Vagina (tissue), 2 donors: ENCODE measurements around the gene TRMT61A. TPM values are rescaled to one million over a fixed set of nuclear protein-coding genes. Genes with fewer than 3 reads are reported as not detected.

ENCODE experiments used
- DNase-seq, 2 donors: peaks; one replicate each; pipeline ENCODE4 v3.0.0-alpha.2; 2017; ENCODE audit errors: extremely low spot score in 2 of 2
- H3K27ac ChIP-seq: fragments of 200-600 bp; sonication (generic); one replicate; pipeline ENCODE4 v1.5.1; 2019
- H3K27me3 ChIP-seq: fragments of 200-600 bp; sonication (generic); one replicate; pipeline ENCODE4 v1.5.1; 2019
- H3K36me3 ChIP-seq, 2 donors: fragments of 200-600 bp; sonication (generic); one replicate each; pipeline ENCODE4 v1.5.1; 2017 to 2019
- H3K4me1 ChIP-seq: fragments of 200-600 bp; sonication (generic); one replicate; pipeline ENCODE4 v1.5.1; 2019
- H3K4me3 ChIP-seq, 2 donors: fragments of 200-600 bp; sonication (generic); 1 replicate in 1 of 2; 2 replicates in 1 of 2; pipeline ENCODE4 v1.5.1; 2016 to 2019
- H3K9me3 ChIP-seq: fragments of 200-600 bp; sonication (generic); one replicate; pipeline ENCODE4 v1.5.1; 2019
- POLR2A ChIP-seq, 2 donors: fragments of 450-650 bp; IDR thresholded peaks; one replicate each; pipeline ENCODE4 v1.6.1; 2017; ENCODE audit warnings: antibody characterized with exemption in 2 of 2, mild to moderate bottlenecking in 2 of 2, moderate library complexity in 2 of 2
- POLR2AphosphoS5 ChIP-seq, 2 donors: sonication (generic); formaldehyde crosslinking; IDR thresholded peaks; one replicate each; pipeline ENCODE4 v1.9.0; 2017; ENCODE audit warnings: antibody characterized with exemption in 2 of 2, mild to moderate bottlenecking in 2 of 2, low read depth in 1 of 2; ENCODE audit not compliant: insufficient read depth in 1 of 2
- intact Hi-C: fragments of 100-400 bp; cut with DNase I; formaldehyde crosslinking; loops from one replicate; pipeline ENCODE4 v1.15.1; 2023
- total RNA-seq: library from RNA; depleted of rRNA; stranded (reverse); fragments of >200 nt; gene quantifications from one replicate; pipeline ENCODE4 v1.2.3, GENCODE V29; 2016
- TF ChIP-seq, protein P1 (sequence below), 3 experiments: fragments of 450-650 bp in 2 of 3; fragments of 200-600 bp in 1 of 3; sonication (generic) in 1 of 3; IDR thresholded peaks; one replicate each; pipeline ENCODE4 v1.5.1; 2017 to 2019; ENCODE audit warnings: antibody characterized with exemption in 3 of 3, mild to moderate bottlenecking in 2 of 3, moderate library complexity in 2 of 3

The TRMT61A gene
- total RNA-seq, 1 donor from 2014 or later, result 17.7 TPM

DNA sequence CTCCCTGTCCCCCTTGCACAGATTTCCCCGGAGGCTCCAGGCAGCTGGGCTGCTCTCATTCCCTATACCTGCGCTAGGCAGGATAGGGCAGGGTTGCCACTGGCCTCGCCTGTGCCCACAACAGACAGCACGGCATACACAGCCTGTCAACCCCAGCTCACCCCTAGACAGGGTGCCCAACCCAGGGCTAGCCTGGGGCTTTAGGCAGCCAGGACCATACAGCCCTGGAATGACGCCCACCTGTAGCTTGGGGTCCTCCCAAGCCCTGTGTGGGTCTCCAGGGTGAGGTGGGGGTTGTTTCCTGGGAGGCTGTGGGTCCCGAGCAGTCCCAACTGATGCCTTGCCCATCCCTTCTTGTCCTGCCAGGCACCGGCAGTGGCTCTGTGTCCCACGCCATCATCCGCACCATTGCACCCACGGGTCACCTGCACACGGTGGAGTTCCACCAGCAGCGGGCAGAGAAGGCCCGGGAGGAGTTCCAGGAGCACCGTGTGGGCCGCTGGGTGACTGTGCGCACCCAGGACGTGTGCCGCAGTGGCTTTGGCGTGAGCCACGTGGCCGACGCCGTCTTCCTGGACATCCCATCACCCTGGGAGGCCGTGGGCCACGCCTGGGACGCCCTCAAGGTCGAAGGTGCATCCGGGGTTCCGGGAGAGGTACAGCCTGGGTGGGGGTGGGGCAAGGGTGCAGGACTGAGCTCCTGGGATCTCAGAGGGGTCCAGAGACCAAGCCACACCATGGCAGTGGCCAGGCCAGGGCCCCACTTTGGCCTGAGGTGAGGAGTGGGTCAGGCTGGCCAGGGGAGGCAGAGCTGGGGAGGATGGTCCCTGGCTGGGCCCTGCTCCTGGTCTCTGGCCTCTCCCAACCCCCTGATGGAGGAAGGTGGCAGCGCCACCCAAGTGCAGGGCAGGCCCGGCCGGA lies 3.5 kb downstream of the TRMT61A start:
- DNase-seq, result no peak
- H3K4me1 ChIP-seq, result peaks cover 90% of the 10 kb centered on the region

DNA sequence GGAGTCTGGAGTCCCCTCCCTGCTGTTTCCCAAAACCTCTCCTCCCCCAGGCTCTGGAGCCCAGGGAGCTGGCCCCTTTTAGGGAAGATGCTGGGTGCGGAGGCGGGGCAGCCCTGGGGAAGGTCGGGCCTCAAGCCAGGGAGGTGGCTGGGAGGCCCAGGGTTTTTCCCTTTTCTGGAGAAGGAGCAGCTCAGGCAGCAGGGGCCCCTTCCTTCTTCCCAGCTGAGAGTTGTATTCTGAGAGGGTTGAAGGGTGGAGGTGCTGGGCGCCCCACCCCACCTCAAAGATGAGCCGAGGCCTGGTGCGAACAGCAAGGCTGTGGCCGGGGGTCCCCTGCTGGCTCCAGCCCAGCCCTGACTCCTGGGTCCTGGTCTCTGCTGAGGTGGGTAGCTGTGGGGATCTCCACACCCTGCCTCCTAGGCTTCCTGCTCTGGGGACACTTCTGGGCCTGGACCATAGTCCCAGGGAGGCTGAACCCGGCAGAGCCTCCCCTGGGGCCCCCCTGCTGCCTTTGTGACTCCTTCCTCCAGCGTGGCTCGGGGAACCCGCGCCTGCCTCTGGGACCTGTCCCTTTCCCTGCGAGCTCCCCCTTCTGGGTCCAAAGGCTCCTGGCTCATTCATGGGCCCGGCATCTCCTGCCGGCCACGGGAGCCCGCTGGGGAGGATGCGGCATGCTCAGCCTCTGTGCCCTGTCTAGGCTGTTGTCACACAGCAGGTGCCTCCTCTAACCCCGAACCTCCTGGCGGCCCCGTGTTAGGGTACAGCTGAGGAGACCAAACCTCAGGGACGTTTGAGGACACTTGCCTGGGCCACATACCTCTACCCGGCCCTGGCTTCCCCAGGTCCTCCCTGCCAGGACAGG lies 4.4 kb downstream of the TRMT61A start:
- Histone ChIP-seq H3K4me1 (peaks cover 89% of the 10 kb centered on the region), H3K4me3 (no peak overlapping the region), H3K27me3 (no peaks in the 10 kb centered on the region), H3K9me3 (no peaks in the 10 kb centered on the region), H3K27ac (peak overlapping the region; percentile 88), H3K36me3 (peaks cover 0 to 5% of the 10 kb centered on the region in 2 donors)
- intact Hi-C loops, result no loop called here
- TF ChIP-seq, protein P1, sequence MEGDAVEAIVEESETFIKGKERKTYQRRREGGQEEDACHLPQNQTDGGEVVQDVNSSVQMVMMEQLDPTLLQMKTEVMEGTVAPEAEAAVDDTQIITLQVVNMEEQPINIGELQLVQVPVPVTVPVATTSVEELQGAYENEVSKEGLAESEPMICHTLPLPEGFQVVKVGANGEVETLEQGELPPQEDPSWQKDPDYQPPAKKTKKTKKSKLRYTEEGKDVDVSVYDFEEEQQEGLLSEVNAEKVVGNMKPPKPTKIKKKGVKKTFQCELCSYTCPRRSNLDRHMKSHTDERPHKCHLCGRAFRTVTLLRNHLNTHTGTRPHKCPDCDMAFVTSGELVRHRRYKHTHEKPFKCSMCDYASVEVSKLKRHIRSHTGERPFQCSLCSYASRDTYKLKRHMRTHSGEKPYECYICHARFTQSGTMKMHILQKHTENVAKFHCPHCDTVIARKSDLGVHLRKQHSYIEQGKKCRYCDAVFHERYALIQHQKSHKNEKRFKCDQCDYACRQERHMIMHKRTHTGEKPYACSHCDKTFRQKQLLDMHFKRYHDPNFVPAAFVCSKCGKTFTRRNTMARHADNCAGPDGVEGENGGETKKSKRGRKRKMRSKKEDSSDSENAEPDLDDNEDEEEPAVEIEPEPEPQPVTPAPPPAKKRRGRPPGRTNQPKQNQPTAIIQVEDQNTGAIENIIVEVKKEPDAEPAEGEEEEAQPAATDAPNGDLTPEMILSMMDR (IDR thresholded peaks at IDR 0.05), result no peak
- TF ChIP-seq POLR2AphosphoS5 (IDR thresholded peaks at IDR 0.05; ENCODE audit: insufficient read depth in 1 of 2, low read depth in 1 of 2), result peak in 1 of 2 donors; percentile 61
- no peak for DNase-seq

More for the DNA sequence above, 3.5 kb downstream of the TRMT61A start:
- Histone ChIP-seq H3K36me3 (peaks cover 0 to 5% of the 10 kb centered on the region in 2 donors), H3K27ac (peak overlapping the region; percentile 88), H3K27me3 (no peaks in the 10 kb centered on the region), H3K9me3 (no peaks in the 10 kb centered on the region), H3K4me3 (no peak overlapping the region)
- intact Hi-C loops, result no loop called here
- TF ChIP-seq POLR2A (IDR thresholded peaks at IDR 0.05) (no peak), POLR2AphosphoS5 (IDR thresholded peaks at IDR 0.05; ENCODE audit: insufficient read depth in 1 of 2, low read depth in 1 of 2) (no peak)
- TF ChIP-seq, protein P1 (IDR thresholded peaks at IDR 0.05), result no peak

DNA sequence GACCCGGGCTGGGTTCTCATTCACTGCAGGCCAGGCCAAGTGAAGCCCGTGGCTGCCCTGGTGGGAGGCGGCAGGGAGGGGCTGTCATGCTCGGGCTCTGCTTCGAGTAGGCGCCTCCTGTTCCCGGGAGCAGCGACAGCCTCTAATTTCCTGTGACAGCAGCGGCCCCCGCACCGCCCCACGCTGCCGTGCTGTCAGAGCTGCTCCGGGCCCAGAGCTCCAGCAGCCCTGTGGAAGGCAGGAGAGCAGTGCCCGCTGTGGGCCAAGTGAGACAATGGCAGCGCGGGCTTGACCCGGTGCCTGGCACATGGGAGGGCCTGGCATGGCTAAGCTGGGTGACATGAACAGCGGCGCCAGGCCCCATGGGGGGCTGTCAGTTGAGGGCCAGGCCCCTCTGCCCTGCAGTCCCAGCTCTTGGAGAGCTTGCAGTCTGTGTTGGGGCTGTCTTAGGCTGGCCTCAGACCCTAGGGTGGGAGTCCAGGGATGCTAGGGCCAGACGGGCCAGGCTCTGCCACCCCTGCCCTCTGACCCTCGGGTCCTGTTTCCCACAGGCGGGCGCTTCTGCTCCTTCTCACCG lies 5.1 kb downstream of the TRMT61A start:
- peak overlapping the region; percentile 88 for H3K27ac ChIP-seq
- no peak for DNase-seq
- intact Hi-C loops, result no loop called here
- peaks cover 93% of the 10 kb centered on the region for H3K4me1 ChIP-seq
- H3K36me3 ChIP-seq, result peaks cover 0 to 5% of the 10 kb centered on the region in 2 donors
- no peaks in the 10 kb centered on the region for H3K27me3 ChIP-seq
- TF ChIP-seq, protein P1 (IDR thresholded peaks at IDR 0.05), result no peak
- TF ChIP-seq POLR2A (IDR thresholded peaks at IDR 0.05) (no peak), POLR2AphosphoS5 (IDR thresholded peaks at IDR 0.05; ENCODE audit: insufficient read depth in 1 of 2, low read depth in 1 of 2) (no peak)
- H3K4me3 ChIP-seq, result no peak overlapping the region
- H3K9me3 ChIP-seq, result no peaks in the 10 kb centered on the region

DNA sequence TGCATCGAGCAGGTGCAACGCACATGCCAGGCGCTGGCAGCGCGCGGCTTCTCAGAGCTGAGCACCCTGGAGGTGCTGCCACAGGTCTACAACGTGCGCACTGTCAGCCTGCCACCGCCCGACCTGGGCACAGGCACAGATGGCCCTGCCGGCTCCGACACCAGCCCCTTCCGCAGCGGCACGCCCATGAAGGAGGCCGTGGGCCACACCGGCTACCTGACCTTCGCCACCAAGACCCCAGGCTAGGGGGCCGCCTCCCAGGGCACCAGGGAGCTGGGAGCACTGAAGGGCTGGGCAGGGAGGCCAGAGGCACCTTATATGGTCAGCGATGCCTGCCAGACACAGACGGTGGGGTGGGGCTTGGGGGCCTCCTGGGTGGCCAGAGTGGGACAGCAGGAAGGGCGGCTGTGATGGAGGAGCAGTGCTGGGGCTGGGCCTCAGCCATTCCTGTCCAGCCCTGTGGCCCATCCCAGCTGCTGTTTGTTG lies 5.6 kb downstream of the TRMT61A start:
- DNase-seq, result no peak
- no peaks in the 10 kb centered on the region for H3K27me3 ChIP-seq
- TF ChIP-seq POLR2A (IDR thresholded peaks at IDR 0.05) (no peak), POLR2AphosphoS5 (IDR thresholded peaks at IDR 0.05; ENCODE audit: insufficient read depth in 1 of 2, low read depth in 1 of 2) (no peak)
- TF ChIP-seq, protein P1 (IDR thresholded peaks at IDR 0.05), result no peak
- H3K9me3 ChIP-seq, result no peaks in the 10 kb centered on the region
- peak overlapping the region in 1 of 2 donors; percentile 7 for H3K4me3 ChIP-seq
- intact Hi-C loops, result no loop called here
- H3K36me3 ChIP-seq, result peaks cover 0 to 5% of the 10 kb centered on the region in 2 donors
- H3K4me1 ChIP-seq, result peaks cover 93% of the 10 kb centered on the region
- peak overlapping the region; percentile 88 for H3K27ac ChIP-seq
